ENCODE results near the gene CARF.

The CARF gene

DNA sequence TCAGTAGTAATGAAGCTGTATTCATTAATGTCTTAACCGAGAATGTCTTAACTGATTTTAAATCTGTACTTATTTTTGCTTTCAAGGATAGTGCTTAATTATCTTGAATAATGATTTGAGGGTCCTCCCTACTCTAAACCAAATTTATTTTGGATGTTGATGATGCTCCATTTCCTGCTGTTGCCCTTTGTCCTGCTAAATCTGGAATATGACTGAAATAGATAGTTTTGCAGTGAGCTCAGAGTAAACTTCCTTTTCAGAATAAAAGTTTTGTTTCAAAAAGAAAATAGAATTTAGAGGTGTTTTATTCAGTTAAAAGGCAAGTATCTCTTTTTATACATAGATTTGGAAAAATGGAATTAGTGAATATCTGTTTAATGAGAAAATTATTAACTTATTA, 110.7 kb downstream of the CARF start:
- DNase-seq (ENCODE audit: low spot score), result peak; percentile 11

DNA sequence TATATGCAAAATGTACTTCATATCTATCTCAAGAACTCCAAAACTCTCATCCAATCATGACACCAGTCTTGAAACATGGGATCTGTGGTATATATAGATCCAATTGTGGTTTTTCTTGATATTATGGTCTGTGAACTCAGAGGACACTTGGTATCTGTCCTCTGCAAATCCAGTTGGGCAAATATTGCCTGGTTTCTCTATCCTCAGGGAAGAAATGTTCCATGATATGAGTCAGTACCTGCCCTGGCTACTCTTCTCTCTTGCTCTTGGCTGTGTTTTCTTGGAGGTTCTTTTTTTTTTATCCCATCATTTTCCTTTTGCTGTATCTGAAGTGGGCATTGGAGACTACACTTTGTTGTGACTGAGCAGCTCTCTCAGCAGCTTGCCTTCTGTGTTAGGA, 113.5 kb downstream of the CARF start:
- DNase-seq (ENCODE audit: low spot score), result no peak

GRCh38 chr2:203030545-203030944, 118.5 kb downstream of the CARF start:
- no peak for DNase-seq (ENCODE audit: low spot score)

GRCh38 chr2:203030991-203031390, 118.9 kb downstream of the CARF start:
- no peak for DNase-seq (ENCODE audit: low spot score)

DNA sequence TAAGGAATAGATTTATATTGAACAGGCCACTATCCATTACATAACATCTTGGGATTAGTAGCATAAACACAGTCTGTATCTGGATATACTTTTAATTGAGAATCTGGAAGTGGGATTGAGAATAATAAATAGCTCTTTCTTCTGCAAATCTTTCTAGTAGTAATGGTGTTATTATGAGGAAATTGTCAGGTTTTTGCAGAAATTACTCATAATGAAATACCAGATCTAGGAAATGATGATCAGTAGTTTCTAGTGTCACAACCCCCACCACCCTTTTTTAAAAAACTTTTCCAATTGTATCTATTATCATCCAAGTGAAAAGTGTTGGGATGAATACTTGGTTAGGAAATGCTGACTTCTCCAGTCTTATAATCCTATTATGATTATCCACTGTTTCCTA, 121.3 kb downstream of the CARF start:
- DNase-seq (ENCODE audit: low spot score), result no peak

DNA sequence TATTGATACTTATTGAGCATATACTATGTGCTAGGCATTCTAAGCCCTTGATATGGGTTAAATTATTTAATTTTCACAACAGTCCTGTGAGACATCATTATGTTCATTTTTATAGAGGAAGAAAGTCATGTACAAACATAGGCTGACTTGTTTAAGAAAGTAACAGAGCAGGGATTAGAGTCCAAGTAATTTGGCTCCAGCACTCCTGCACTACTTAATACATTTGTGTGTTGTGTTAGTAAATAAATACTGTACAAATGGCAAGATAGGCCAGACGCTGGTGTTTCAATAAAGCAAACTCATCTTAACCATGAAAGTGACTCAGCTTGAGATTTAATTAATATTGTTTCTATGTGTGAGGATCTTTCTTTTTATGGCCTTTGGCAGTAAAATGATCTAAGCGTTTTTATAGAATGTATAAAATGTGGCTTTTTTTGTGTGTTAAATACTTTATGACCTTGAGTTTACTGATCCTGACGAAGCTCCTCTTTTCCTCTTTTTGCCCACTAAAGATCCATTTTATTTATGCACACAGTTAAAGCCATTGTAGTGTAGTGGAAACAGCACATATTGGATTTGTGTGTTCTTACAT, 123.9 kb downstream of the CARF start:
- DNase-seq (ENCODE audit: low spot score), result no peak
